GM19238 (cell line): ENCODE data around the gene RNF180.

Experiments used
- DNase-seq: peaks from one replicate; pipeline ENCODE4 v3.0.0; 2011; ENCODE audit warnings: low spot score; ENCODE audit not compliant: insufficient read length

Gene RNF180, protein sequence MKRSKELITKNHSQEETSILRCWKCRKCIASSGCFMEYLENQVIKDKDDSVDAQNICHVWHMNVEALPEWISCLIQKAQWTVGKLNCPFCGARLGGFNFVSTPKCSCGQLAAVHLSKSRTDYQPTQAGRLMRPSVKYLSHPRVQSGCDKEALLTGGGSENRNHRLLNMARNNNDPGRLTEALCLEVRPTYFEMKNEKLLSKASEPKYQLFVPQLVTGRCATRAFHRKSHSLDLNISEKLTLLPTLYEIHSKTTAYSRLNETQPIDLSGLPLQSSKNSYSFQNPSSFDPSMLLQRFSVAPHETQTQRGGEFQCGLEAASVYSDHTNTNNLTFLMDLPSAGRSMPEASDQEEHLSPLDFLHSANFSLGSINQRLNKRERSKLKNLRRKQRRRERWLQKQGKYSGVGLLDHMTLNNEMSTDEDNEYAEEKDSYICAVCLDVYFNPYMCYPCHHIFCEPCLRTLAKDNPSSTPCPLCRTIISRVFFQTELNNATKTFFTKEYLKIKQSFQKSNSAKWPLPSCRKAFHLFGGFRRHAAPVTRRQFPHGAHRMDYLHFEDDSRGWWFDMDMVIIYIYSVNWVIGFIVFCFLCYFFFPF

GRCh38 chr5:64165500-64166200, at the start of gene RNF180:
Gene RNF180, plus strand, starts transcription at chr5:64165843. Its CDS starts 34,965 bp downstream, at chr5:64200808.
- no peak for DNase-seq

DNA sequence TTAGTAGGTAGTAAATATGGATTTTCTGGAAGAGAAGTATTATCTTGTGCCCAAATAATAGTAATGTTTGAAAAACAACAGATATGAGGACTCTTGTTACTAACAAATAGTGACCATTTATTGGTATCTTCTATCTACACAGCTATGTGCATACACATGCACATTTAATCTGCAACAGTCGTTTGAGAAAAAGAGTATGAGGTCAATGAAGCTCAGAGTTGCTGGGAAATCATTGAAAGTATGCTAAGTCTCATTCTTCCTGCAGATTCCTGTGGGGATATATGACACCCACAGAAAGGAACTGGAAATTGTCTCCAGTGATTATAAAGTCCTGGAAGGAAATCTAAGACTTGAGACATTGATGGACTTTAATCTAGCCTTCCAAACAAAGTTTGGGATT, 40.1 kb upstream of the RNF180 start:
- no peak for DNase-seq

- DNase-seq = no peak
Measured at GRCh38 chr5:64126202-64126741, 39.4 kb upstream of the RNF180 start.

GRCh38 chr5:64140018-64140417, 25.6 kb upstream of the RNF180 start:
- DNase-seq = no peak

DNA sequence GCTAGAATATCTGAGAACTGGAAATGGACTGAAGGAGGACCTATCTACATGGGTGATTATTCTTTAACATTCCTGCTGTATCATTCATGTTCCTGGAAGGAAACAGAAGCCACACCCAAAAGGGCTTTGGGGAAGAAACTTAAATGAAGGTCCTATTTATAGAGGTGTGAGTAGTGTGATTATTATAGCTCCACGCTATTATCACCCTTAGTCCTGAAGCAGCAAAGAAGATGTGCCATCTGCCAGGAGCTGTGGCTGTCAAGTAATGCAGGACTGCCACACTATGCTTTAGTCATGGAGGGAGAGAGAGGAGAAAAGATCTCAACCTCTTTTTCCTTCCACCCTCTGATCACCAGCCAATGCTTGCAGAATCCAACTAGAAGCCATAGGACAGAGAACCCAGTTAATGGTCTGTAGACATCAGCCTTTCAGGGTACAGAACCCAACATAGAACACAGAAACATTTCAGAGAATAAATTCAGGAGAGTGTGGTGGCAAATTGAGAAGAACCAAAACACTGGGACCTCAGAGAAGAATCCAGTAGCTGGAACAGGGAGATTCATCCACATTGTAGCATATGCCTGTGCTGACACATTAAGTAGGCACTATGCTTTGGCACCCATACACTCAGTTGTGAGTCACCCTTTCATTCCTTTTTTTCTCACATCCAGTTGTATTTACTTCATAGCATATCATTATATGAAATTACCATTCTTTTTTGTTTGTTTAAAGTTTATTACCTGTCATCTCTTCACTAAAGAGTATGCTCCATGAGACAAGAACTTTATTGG, 21.0 kb upstream of the RNF180 start:
- DNase-seq = no peak

GRCh38 chr5:64145216-64145895, 20.3 kb upstream of the RNF180 start:
- no peak for DNase-seq

GRCh38 chr5:64147379-64147778, 18.3 kb upstream of the RNF180 start:
- DNase-seq = no peak

GRCh38 chr5:64147849-64148441, 17.7 kb upstream of the RNF180 start:
- DNase-seq = peak; percentile 31

- no peak for DNase-seq
Measured at GRCh38 chr5:64149268-64149667, 16.4 kb upstream of the RNF180 start.

- DNase-seq = no peak
Measured at GRCh38 chr5:64149857-64150521, 15.7 kb upstream of the RNF180 start.

- no peak for DNase-seq
Measured at GRCh38 chr5:64156261-64156660, 9.4 kb upstream of the RNF180 start.

GRCh38 chr5:64158827-64159226, 6.8 kb upstream of the RNF180 start:
- no peak for DNase-seq

DNA sequence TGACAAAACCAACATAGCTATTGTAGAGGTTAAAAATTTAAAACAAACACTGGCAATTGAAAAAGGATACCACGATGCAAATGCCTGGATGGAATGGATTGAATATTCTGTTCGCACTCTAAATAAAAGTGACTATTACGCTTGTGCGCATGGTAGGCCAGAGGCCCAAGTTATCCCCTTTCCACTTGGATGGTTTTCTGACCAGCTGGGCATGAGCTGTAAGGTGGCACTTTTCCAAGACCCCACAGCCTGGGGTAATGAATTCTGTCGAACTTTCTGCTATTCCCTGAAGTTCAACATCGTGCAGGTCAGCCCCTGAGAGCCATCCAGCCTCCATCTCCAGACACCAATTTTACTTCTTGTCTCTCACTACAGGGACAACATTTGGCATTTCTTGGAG, 5.4 kb upstream of the RNF180 start:
- no peak for DNase-seq

- no peak for DNase-seq
Measured at GRCh38 chr5:64161420-64161819, 4.2 kb upstream of the RNF180 start.

- DNase-seq = no peak
Measured at GRCh38 chr5:64163135-64163534, 2.5 kb upstream of the RNF180 start.

- DNase-seq = no peak
Measured at GRCh38 chr5:64163746-64164145, 1.9 kb upstream of the RNF180 start.

DNA sequence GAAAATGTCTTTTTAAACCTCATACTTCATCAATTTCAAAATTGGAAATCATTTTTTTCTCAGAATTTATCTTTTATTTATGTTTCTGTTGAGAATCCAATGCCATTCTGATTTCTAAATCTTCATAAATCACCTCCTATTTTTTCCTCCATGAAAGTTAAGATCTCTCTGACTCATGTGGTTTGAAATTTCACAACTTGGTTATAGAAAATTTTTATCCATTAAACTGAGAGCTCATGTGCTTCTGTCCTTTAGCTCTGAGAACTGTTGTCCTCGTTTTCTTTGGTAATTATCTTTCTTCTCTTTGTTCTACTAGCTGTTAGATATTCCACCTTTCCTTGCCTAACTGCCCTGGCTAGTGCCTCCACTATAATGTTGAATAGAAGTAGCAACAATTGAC, 1.5 kb upstream of the RNF180 start:
- DNase-seq = no peak

- DNase-seq = no peak
Measured at GRCh38 chr5:64165160-64165499, 513 bp upstream of the RNF180 start.

GRCh38 chr5:64166201-64166959, 737 bp downstream of the RNF180 start:
- DNase-seq = no peak
